Thymus (tissue), 11 donors: ENCODE results near the gene TACO1. TPM values are rescaled to one million over a fixed set of nuclear protein-coding genes. Genes with fewer than 3 reads are reported as not detected.

Source experiments
- DNase-seq, 9 donors: peaks; one replicate each; pipeline ENCODE4 v3.0.0-alpha.2; 2013; ENCODE audit warnings: low spot score in 9 of 9, low read depth in 6 of 9, missing footprints in 1 of 9
- H3K27ac ChIP-seq, 2 donors: one replicate each; pipeline ENCODE4 v1.5.1; 2013; ENCODE audit warnings: control low read depth in 1 of 2, low read depth in 1 of 2, low read length in 1 of 2, mild to moderate bottlenecking in 1 of 2, moderate library complexity in 1 of 2
- H3K27me3 ChIP-seq, 2 donors: one replicate each; pipeline ENCODE4 v1.5.1; 2013; ENCODE audit warnings: low read length in 1 of 2; ENCODE audit not compliant: control insufficient read depth in 2 of 2, insufficient read depth in 1 of 2
- H3K36me3 ChIP-seq, 2 donors: one replicate each; pipeline ENCODE4 v1.5.1; 2013; ENCODE audit warnings: low read length in 1 of 2, mild to moderate bottlenecking in 1 of 2, moderate library complexity in 1 of 2; ENCODE audit not compliant: control insufficient read depth in 2 of 2, insufficient read depth in 2 of 2
- H3K4me1 ChIP-seq, 2 donors: one replicate each; pipeline ENCODE4 v1.5.1; 2013; ENCODE audit warnings: low read length in 2 of 2; ENCODE audit not compliant: control insufficient read depth in 2 of 2, insufficient read depth in 2 of 2
- H3K4me3 ChIP-seq, 2 donors: one replicate each; pipeline ENCODE4 v1.5.1; 2013; ENCODE audit warnings: low read length in 2 of 2, control low read depth in 1 of 2, mild to moderate bottlenecking in 1 of 2
- H3K9me3 ChIP-seq, 2 donors: one replicate each; pipeline ENCODE4 v1.5.1; 2013; ENCODE audit warnings: low read length in 1 of 2, mild to moderate bottlenecking in 1 of 2; ENCODE audit not compliant: control insufficient read depth in 2 of 2, insufficient read depth in 1 of 2
- WGBS: extraction: QIAGEN DNeasy Blood & Tissue Kit; methylation state at CpG from one replicate; pipeline ENCODE4 v1.1.7; 2013; 5-methylcytosine and 5-hydroxymethylcytosine counted together
- polyA plus RNA-seq: library from polyadenylated mRNA; stranded (reverse); fragments of 200-250 nt; gene quantifications from one replicate; pipeline ENCODE4 v1.2.3, GENCODE V29; 2013
- total RNA-seq: library from RNA; stranded (reverse); fragments of 120-200 nt; gene quantifications from one replicate; pipeline ENCODE4 v1.2.4, GENCODE V29; 2013
- donor health status: healthy.

TACO1 gene
- total and polyA plus RNA-seq, 2 donors, result 10.1 to 14.2 TPM

- peaks cover 0 to 8% of the 10 kb centered on the region in 2 donors for H3K4me1 ChIP-seq
- H3K27ac ChIP-seq, result no peak overlapping the region
- WGBS, result 98% methylated on average over 1 of the region's 1 CpG
- no peaks in the 10 kb centered on the region for H3K9me3 ChIP-seq
- no peaks in the 10 kb centered on the region for H3K27me3 ChIP-seq
- no peak overlapping the region for H3K4me3 ChIP-seq
- no peak for DNase-seq
- peaks cover 62 to 83% of the 10 kb centered on the region in 2 donors for H3K36me3 ChIP-seq
Measured at GRCh38 chr17:63589646-63590045, 11.0 kb upstream of the TACO1 start.

- H3K4me1 ChIP-seq, result no peaks in the 10 kb centered on the region
- H3K4me3 ChIP-seq, result no peak overlapping the region
- H3K27ac ChIP-seq, result no peak overlapping the region
- DNase-seq, result no peak
- no peaks in the 10 kb centered on the region for H3K9me3 ChIP-seq
- WGBS, result 97% methylated on average over 3 of the region's 3 CpGs
- no peaks in the 10 kb centered on the region for H3K27me3 ChIP-seq
- H3K36me3 ChIP-seq, result peaks cover 40 to 58% of the 10 kb centered on the region in 2 donors
Measured at GRCh38 chr17:63592797-63593196, 7.9 kb upstream of the TACO1 start.

- H3K4me3 ChIP-seq, result no peak overlapping the region
Measured at GRCh38 chr17:63595132-63595531, 5.6 kb upstream of the TACO1 start.

GRCh38 chr17:63596856-63597586, 3.7 kb upstream of the TACO1 start:
- no peaks in the 10 kb centered on the region for H3K9me3 ChIP-seq
- peaks cover 5 to 13% of the 10 kb centered on the region in 2 donors for H3K4me1 ChIP-seq
- H3K36me3 ChIP-seq, result peaks cover 12 to 19% of the 10 kb centered on the region in 2 donors
- H3K27me3 ChIP-seq, result no peaks in the 10 kb centered on the region
- no peak overlapping the region for H3K4me3 ChIP-seq
- H3K27ac ChIP-seq, result no peak overlapping the region
- peak in 1 of 9 donors; percentile 19 for DNase-seq
- 64% methylated on average over 6 of the region's 6 CpGs for WGBS

More at GRCh38 chr17:63595132-63595531, 5.6 kb upstream of the TACO1 start:
- WGBS, result 99% methylated on average over 3 of the region's 3 CpGs
- no peaks in the 10 kb centered on the region for H3K9me3 ChIP-seq
- peaks cover 0 to 2% of the 10 kb centered on the region in 2 donors for H3K4me1 ChIP-seq
- DNase-seq, result no peak
- H3K27ac ChIP-seq, result no peak overlapping the region
- no peaks in the 10 kb centered on the region for H3K27me3 ChIP-seq
- peaks cover 24 to 37% of the 10 kb centered on the region in 2 donors for H3K36me3 ChIP-seq

- DNase-seq, result no peak
- Histone ChIP-seq H3K27ac (no peak overlapping the region), H3K9me3 (no peaks in the 10 kb centered on the region), H3K4me1 (peaks cover 5 to 15% of the 10 kb centered on the region in 2 donors), H3K36me3 (peaks cover 3 to 7% of the 10 kb centered on the region in 2 donors), H3K27me3 (no peaks in the 10 kb centered on the region), H3K4me3 (no peak overlapping the region)
- WGBS, result 91% methylated on average over 2 of the region's 2 CpGs
Measured at GRCh38 chr17:63598281-63598680, 2.4 kb upstream of the TACO1 start.

- WGBS, result 61% methylated on average over 9 of the region's 9 CpGs
Measured at GRCh38 chr17:63601439-63602371, 1.0 kb downstream of the TACO1 start.

GRCh38 chr17:63609816-63610573, 9.3 kb downstream of the TACO1 start:
- peak in 1 of 9 donors; percentile 28 for DNase-seq
- 94% methylated on average over 6 of the region's 6 CpGs for WGBS
- Histone ChIP-seq H3K9me3 (no peaks in the 10 kb centered on the region), H3K4me1 (peaks cover 0 to 10% of the 10 kb centered on the region in 2 donors), H3K4me3 (no peak overlapping the region), H3K27ac (no peak overlapping the region), H3K27me3 (no peaks in the 10 kb centered on the region), H3K36me3 (peaks cover 39 to 47% of the 10 kb centered on the region in 2 donors)

More at GRCh38 chr17:63601439-63602371, 1.0 kb downstream of the TACO1 start:
- Histone ChIP-seq H3K9me3 (no peaks in the 10 kb centered on the region), H3K4me3 (peak overlapping the region; percentile 77 to 94), H3K27ac (peak overlapping the region in 1 of 2 donors; percentile 60), H3K27me3 (no peaks in the 10 kb centered on the region), H3K36me3 (peaks cover 21 to 27% of the 10 kb centered on the region in 2 donors), H3K4me1 (peaks cover 5 to 15% of the 10 kb centered on the region in 2 donors)
- DNase-seq, result peak in 1 of 9 donors; percentile 31

- WGBS, result 97% methylated on average over 10 of the region's 10 CpGs
- Histone ChIP-seq H3K36me3 (peaks cover 31 to 39% of the 10 kb centered on the region in 2 donors), H3K27ac (no peak overlapping the region)
Measured at GRCh38 chr17:63610854-63611253, 10.2 kb downstream of the TACO1 start.

More at GRCh38 chr17:63610854-63611253, 10.2 kb downstream of the TACO1 start:
- Histone ChIP-seq H3K4me3 (no peak overlapping the region), H3K4me1 (peaks cover 0 to 10% of the 10 kb centered on the region in 2 donors), H3K27me3 (no peaks in the 10 kb centered on the region), H3K9me3 (no peaks in the 10 kb centered on the region)
- DNase-seq, result no peak
